OCI-LY7 (cell line): ENCODE results near the gene PPP1R3G. TPM values are rescaled to one million over a fixed set of nuclear protein-coding genes. Genes with fewer than 3 reads are reported as not detected.

Experiments used
- BruUV-seq: library from RNA; stranded (reverse); fragments of 400-500 nt; replicated peaks from 2 replicates; lab custom pipeline; 2021; lab: Mats Ljungman, UMichigan
- CTCF ChIA-PET: fragments of 300-600 bp; sonication (Branson Sonifier 250); formaldehyde crosslinking; loops from one replicate; lab custom pipeline; 2022; ENCODE audit warnings: antibody characterized with exemption; ENCODE audit not compliant: unreplicated experiment; lab: Charles Lee
- POLR2A ChIA-PET: fragments of 300-600 bp; sonication (Branson Sonifier 250); formaldehyde crosslinking; loops from one replicate; lab custom pipeline; 2022; ENCODE audit warnings: antibody characterized with exemption; lab: Charles Lee
- DNase-seq: peaks from one replicate; pipeline ENCODE4 v3.0.0-alpha.2; 2015; ENCODE audit warnings: low spot score
- H2AFZ ChIP-seq: fragments of 200-600 bp; sonication (generic), shearing (Covaris generic); 2 replicates; pipeline ENCODE4 v1.6.1; 2014; ENCODE audit warnings: mild to moderate bottlenecking, antibody characterized with exemption, low read length, moderate library complexity
- H3K27ac ChIP-seq: fragments of 200-600 bp; sonication (generic); 2 replicates; pipeline ENCODE4 v1.5.1; 2014; ENCODE audit warnings: mixed run types, low read depth, mild to moderate bottlenecking, moderate library complexity, low read length, inconsistent platforms; ENCODE audit not compliant: poor library complexity, severe bottlenecking
- H3K36me3 ChIP-seq: fragments of 200-600 bp; sonication (generic); 2 replicates; pipeline ENCODE4 v1.6.1; 2014; ENCODE audit warnings: mild to moderate bottlenecking, antibody characterized with exemption, low read length, moderate library complexity, mixed read lengths; ENCODE audit not compliant: insufficient read depth
- H3K4me1 ChIP-seq: fragments of 200-600 bp; sonication (generic); 2 replicates; pipeline ENCODE4 v1.5.1; 2014; ENCODE audit warnings: mild to moderate bottlenecking, low read length; ENCODE audit not compliant: insufficient read depth, poor library complexity, severe bottlenecking
- H3K4me2 ChIP-seq: fragments of 200-600 bp; sonication (generic); 2 replicates; pipeline ENCODE4 v1.6.1; 2014; ENCODE audit warnings: mild to moderate bottlenecking, low read length
- H3K4me3 ChIP-seq: fragments of 200-600 bp; sonication (generic); 2 replicates; pipeline ENCODE4 v1.5.1; 2014; ENCODE audit warnings: mild to moderate bottlenecking, low read depth, low read length; ENCODE audit not compliant: poor library complexity, severe bottlenecking
- H3K79me2 ChIP-seq: fragments of 200-600 bp; sonication (generic); 2 replicates; pipeline ENCODE4 v1.6.1; 2016; ENCODE audit warnings: low read depth, mild to moderate bottlenecking, low read length, moderate library complexity, mixed read lengths; ENCODE audit not compliant: insufficient read depth
- H3K9me2 ChIP-seq: fragments of 200-600 bp; sonication (generic); 2 replicates; pipeline ENCODE4 v1.6.1; 2016; ENCODE audit warnings: mild to moderate bottlenecking, low read length, mixed read lengths; ENCODE audit not compliant: insufficient read depth
- H3K9me3 ChIP-seq: fragments of 200-600 bp; sonication (generic); 2 replicates; pipeline ENCODE4 v1.6.1; 2014; ENCODE audit warnings: mild to moderate bottlenecking, mixed run types, low read length, mixed read lengths
- H4K20me1 ChIP-seq: fragments of 200-600 bp; sonication (generic); 2 replicates; pipeline ENCODE4 v1.6.1; 2014; ENCODE audit warnings: mild to moderate bottlenecking, antibody characterized with exemption, low read length, moderate library complexity, mixed read lengths; ENCODE audit not compliant: insufficient read depth
- EZH2phosphoT487 ChIP-seq: fragments of 200-600 bp; sonication (generic); IDR thresholded peaks from 2 replicates; pipeline ENCODE4 v1.6.1; 2018; ENCODE audit warnings: low read depth, borderline replicate concordance, mild to moderate bottlenecking, mixed run types, antibody characterized with exemption, low read length, moderate library complexity, mixed read lengths
- intact Hi-C: fragments of 100-400 bp; cut with micrococcal nuclease; formaldehyde crosslinking; loops from one replicate; pipeline ENCODE4 v1.10.0; 2022; ENCODE audit not compliant: unreplicated experiment
- total RNA-seq, 2 experiments: library from RNA; depleted of rRNA in 1 of 2; stranded (reverse); fragments of >200 nt in 1 of 2; shearing (Covaris generic) in 1 of 2; gene quantifications; 2 replicates each; pipeline ENCODE4 v1.2.3, GENCODE V29; 2014 to 2022
- TF ChIP-seq, protein P1 (sequence below): fragments of 200-600 bp; sonication (generic); conservative IDR thresholded peaks from 2 replicates; pipeline ENCODE4 v1.5.1; 2014; ENCODE audit warnings: mild to moderate bottlenecking, antibody characterized with exemption, low read length, moderate library complexity, mixed read lengths

The PPP1R3G gene
- total RNA-seq, 2 experiments from 2014 or later, result 0.10 to 0.13 TPM

DNA sequence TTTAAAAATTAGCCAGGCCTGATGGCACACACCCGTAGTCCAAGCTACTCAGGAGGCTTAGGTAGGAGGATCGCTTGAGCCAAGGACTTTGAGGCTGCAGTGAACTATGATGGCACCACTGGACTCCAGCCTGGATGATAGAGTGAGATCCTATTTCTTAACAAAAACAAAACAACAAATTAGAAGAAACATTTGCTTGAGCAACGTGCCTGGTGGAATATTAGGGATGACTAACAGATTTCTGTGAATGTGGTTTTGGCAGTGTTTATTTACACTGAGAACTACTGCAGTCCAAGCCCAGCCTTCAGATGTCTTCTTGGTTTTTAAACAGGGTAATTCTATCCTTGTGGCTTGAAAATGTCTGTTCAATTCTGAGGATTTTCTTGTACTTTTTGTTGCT lies 9.2 kb downstream of the PPP1R3G start:
- Histone ChIP-seq H3K4me3 (no peak overlapping the region), H3K4me1 (no peaks in the 10 kb centered on the region), H3K79me2 (no peaks in the 10 kb centered on the region), H3K36me3 (no peaks in the 10 kb centered on the region), H3K27ac (no peak overlapping the region), H3K9me3 (no peaks in the 10 kb centered on the region), H3K4me2 (no peak overlapping the region), H3K9me2 (no peaks in the 10 kb centered on the region), H4K20me1 (no peaks in the 10 kb centered on the region), H2AFZ (no peak overlapping the region)
- no peak for DNase-seq
- intact Hi-C loops, result no loop called here
- ChIA-PET CTCF (no interaction called here), POLR2A (no interaction called here)
- no TSS peak for BruUV-seq
- no peak for TF ChIP-seq EZH2phosphoT487
- TF ChIP-seq, protein P1, sequence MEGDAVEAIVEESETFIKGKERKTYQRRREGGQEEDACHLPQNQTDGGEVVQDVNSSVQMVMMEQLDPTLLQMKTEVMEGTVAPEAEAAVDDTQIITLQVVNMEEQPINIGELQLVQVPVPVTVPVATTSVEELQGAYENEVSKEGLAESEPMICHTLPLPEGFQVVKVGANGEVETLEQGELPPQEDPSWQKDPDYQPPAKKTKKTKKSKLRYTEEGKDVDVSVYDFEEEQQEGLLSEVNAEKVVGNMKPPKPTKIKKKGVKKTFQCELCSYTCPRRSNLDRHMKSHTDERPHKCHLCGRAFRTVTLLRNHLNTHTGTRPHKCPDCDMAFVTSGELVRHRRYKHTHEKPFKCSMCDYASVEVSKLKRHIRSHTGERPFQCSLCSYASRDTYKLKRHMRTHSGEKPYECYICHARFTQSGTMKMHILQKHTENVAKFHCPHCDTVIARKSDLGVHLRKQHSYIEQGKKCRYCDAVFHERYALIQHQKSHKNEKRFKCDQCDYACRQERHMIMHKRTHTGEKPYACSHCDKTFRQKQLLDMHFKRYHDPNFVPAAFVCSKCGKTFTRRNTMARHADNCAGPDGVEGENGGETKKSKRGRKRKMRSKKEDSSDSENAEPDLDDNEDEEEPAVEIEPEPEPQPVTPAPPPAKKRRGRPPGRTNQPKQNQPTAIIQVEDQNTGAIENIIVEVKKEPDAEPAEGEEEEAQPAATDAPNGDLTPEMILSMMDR, result no peak

DNA sequence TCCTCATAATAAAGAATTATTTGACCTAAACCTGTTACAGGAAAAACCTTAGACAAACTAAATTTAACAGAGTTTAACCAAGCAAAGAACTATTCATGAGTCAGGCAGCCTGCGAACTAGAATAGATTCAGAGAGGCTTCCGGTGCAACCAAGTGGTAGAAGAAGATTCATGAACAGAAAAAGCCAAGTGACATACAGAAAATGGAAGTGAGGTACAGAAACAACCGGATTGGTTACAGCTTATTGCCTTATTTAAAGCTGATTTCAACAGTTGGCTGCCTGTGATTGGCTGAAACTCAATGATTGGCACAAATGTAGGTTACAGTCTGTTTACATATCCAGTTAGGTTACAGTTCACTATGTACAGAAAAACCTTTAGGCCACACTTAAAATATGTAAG lies 10.1 kb downstream of the PPP1R3G start:
- ChIA-PET POLR2A (no interaction called here), CTCF (interaction anchor here (0.6 kb wide), 1 partner anchor 17 kb away, joined by 3 read pairs; no protein-coding TSS in a partner anchor)
- H3K4me3 ChIP-seq, result no peak overlapping the region
- intact Hi-C loops, result no loop called here
- H3K36me3 ChIP-seq, result no peaks in the 10 kb centered on the region
- no peaks in the 10 kb centered on the region for H3K9me3 ChIP-seq
- TF ChIP-seq, protein P1, result no peak
- TF ChIP-seq EZH2phosphoT487, result no peak
- no peak overlapping the region for H3K4me2 ChIP-seq
- DNase-seq, result no peak
- H3K9me2 ChIP-seq, result no peaks in the 10 kb centered on the region
- no TSS peak for BruUV-seq
- H2AFZ ChIP-seq, result no peak overlapping the region
- H4K20me1 ChIP-seq, result no peaks in the 10 kb centered on the region
- no peak overlapping the region for H3K27ac ChIP-seq
- H3K4me1 ChIP-seq, result no peaks in the 10 kb centered on the region
- no peaks in the 10 kb centered on the region for H3K79me2 ChIP-seq

DNA sequence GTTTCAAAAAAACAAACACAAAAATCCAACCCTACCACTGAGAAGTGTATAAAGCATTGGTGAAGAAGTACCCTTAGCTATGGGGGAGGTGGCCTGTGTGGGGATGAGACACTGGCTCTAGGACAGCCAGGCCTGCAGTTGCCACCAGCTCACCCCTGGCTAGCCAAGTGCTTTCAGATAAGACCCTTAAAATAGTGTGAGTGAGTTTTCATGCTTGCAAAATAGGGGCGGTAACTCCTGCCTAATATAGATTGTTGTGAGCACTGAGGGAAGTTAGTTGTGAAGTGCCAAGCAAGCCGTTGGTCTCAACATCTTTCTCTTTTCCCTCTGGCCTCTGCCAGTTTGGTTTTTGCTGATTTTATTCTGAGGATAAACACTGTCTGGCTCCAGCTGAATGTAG lies 11.3 kb downstream of the PPP1R3G start:
- Histone ChIP-seq H3K4me1 (no peaks in the 10 kb centered on the region), H2AFZ (no peak overlapping the region), H3K4me2 (no peak overlapping the region), H3K27ac (no peak overlapping the region), H3K9me3 (no peaks in the 10 kb centered on the region), H3K4me3 (no peak overlapping the region), H3K9me2 (no peaks in the 10 kb centered on the region), H4K20me1 (no peaks in the 10 kb centered on the region), H3K79me2 (no peaks in the 10 kb centered on the region), H3K36me3 (no peaks in the 10 kb centered on the region)
- POLR2A ChIA-PET, result no interaction called here
- intact Hi-C loops, result no loop called here
- DNase-seq, result no peak
- BruUV-seq, result no TSS peak
- TF ChIP-seq EZH2phosphoT487, result no peak
- TF ChIP-seq, protein P1, result no peak
- CTCF ChIA-PET, result no interaction called here
